GM18508 (cell line): ENCODE data around the gene PIGR.

Experiments used
- ATAC-seq: cut with Tn5 transposase; IDR thresholded peaks from one replicate; pipeline ENCODE4 v1.9.1; 2021; ENCODE audit warnings: moderate number of reproducible peaks; ENCODE audit not compliant: insufficient read depth, unreplicated experiment

The PIGR gene

GRCh38 chr1:206912445-206913095 lies 33.7 kb downstream of the PIGR start:
- ATAC-seq: no peak

GRCh38 chr1:206911064-206911663 lies 35.1 kb downstream of the PIGR start:
- no peak for ATAC-seq

- ATAC-seq: no peak
Measured at GRCh38 chr1:206909883-206910318, 36.4 kb downstream of the PIGR start.

GRCh38 chr1:206909161-206909882 lies 36.9 kb downstream of the PIGR start:
- no peak for ATAC-seq

- ATAC-seq: no peak
Measured at GRCh38 chr1:206908038-206908437, 38.2 kb downstream of the PIGR start.

GRCh38 chr1:206907304-206907991 lies 38.8 kb downstream of the PIGR start:
- no peak for ATAC-seq

GRCh38 chr1:206905295-206906164 lies 40.7 kb downstream of the PIGR start:
- no peak for ATAC-seq

GRCh38 chr1:206904423-206905142 lies 41.7 kb downstream of the PIGR start:
- ATAC-seq: no peak

GRCh38 chr1:206903687-206904086 lies 42.6 kb downstream of the PIGR start:
- no peak for ATAC-seq

GRCh38 chr1:206902702-206903101 lies 43.6 kb downstream of the PIGR start:
- no peak for ATAC-seq

GRCh38 chr1:206901944-206902343 lies 44.3 kb downstream of the PIGR start:
- no peak for ATAC-seq

- ATAC-seq: no peak
Measured at GRCh38 chr1:206900149-206900548, 46.1 kb downstream of the PIGR start.

GRCh38 chr1:206899717-206900116 lies 46.5 kb downstream of the PIGR start:
- ATAC-seq: no peak

GRCh38 chr1:206898915-206899431 lies 47.3 kb downstream of the PIGR start:
- no peak for ATAC-seq

- no peak for ATAC-seq
Measured at GRCh38 chr1:206898089-206898914, 48.0 kb downstream of the PIGR start.

- ATAC-seq: no peak
Measured at GRCh38 chr1:206897175-206897574, 49.1 kb downstream of the PIGR start, which contains the start of gene IL24. TSS of gene IL24 (plus strand) at chr1:206897443. CDS start at chr1:206897833, 390 bp downstream.

GRCh38 chr1:206896261-206896660 lies 50.0 kb downstream of the PIGR start:
- ATAC-seq: no peak

GRCh38 chr1:206895837-206896242 lies 50.4 kb downstream of the PIGR start:
- no peak for ATAC-seq
